Activated naive CD4-positive, alpha-beta T cell (primary cell): ENCODE measurements around the gene DPF1.
A peak's percentile ranks its signal among the peaks of the same experiment; 100 is the strongest.

Experiments
- DNase-seq, 4 experiments: peaks; one replicate each; lab custom pipeline; 2025; lab: John Stamatoyannopoulos, UW

DPF1 gene

DNA sequence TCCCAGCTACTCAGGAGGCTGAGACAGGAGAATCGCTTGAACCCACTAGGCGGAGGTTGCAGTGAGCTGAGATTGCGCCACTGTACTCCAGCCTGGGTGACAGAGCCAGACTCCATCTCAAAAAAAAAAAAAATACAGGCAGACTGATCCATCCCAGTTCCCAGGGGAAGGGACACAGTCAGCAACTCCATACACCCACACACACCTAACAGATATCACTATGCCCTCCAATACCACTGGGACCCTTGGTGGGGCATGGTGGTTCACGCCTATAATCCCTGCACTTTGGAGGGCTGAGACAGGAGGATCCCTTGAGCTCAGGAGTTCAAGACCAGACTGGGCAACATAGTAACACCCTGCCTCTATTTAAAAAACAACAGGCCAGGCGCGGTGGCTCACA lies 2.6 kb downstream of the DPF1 start:
- no peak for DNase-seq

- no peak for DNase-seq
Measured at GRCh38 chr19:38219221-38219620, 4.8 kb downstream of the DPF1 start.

- no peak for DNase-seq
Measured at GRCh38 chr19:38218204-38218603, 5.8 kb downstream of the DPF1 start.

GRCh38 chr19:38216785-38217641 lies 7.0 kb downstream of the DPF1 start:
- no peak for DNase-seq

DNA sequence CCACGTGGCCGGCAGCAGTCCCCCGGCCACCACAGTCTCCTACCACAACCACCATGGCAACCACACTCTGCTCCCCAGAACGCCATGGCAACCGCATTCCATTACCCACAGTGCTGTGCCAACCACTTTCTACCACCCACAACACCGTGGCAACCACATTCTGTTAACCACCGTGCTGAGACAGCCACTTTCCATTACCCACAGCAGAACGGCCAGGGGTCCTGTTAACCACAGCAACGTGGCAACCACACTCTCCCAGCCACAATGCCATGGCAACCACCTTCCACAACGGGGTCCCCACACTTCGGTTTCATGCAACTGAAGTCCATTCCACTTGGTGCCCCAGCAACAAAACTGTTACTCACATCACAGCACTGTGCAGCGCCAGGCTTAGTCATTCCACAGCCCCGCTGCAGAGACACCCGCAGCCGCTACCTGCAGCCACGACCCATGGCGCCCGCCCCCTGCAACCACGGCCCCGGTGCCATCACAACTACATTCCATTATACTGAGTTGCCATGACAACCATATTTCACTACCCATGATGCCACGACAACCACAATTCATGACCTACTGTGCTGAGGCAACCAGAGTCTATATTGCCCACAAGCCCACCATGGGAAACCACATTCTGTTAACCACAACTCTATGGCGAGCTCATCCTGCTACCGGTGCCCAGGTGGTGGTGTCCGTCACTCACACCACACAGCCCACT lies 10.0 kb downstream of the DPF1 start:
- DNase-seq, result peak in 1 of 4 experiments; percentile 14

DNA sequence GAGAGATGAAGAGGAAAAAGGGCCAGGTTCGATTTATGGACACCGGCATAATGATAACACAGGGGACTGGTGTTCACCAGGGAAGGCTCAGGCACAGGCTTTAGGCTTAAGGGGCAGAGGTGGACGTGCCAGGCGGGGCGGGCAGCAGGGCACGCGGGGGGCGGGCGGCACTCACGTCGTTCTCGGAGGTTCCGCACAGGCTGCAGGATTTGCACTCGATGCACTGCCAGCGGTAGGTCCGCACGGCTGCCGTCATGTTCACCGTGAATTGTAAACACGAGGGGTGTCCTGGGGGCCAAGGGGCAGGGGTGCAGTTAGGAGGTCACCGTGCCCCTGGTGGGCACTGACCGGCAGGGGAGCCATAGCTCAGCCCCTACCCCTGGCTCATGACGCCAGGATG lies 10.6 kb downstream of the DPF1 start:
- DNase-seq, result no peak

DNA sequence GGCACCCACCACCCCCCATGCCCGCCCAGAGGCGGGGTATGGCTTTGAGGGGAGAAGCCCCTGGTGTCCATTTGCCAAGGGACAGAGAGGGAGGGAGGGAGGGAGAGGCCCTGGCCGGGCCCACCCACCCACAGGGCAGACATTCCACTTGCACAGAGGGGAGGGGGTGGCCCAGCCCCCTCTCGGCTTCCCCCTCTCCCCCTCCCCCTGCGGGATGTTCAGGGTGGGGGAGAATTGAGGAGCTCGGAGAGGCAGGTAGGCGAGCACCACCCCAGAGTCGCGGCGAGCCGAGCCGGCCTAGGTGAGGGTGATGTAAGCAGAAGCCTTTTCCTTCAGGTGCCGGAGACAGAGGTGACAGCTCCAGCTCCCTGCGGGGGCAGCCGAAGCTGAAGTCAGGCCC lies 12.3 kb downstream of the DPF1 start:
- DNase-seq, result no peak

GRCh38 chr19:38211151-38211591 lies 12.9 kb downstream of the DPF1 start:
- no peak for DNase-seq

- no peak for DNase-seq
Measured at GRCh38 chr19:38210458-38210987, 13.5 kb downstream of the DPF1 start.

DNA sequence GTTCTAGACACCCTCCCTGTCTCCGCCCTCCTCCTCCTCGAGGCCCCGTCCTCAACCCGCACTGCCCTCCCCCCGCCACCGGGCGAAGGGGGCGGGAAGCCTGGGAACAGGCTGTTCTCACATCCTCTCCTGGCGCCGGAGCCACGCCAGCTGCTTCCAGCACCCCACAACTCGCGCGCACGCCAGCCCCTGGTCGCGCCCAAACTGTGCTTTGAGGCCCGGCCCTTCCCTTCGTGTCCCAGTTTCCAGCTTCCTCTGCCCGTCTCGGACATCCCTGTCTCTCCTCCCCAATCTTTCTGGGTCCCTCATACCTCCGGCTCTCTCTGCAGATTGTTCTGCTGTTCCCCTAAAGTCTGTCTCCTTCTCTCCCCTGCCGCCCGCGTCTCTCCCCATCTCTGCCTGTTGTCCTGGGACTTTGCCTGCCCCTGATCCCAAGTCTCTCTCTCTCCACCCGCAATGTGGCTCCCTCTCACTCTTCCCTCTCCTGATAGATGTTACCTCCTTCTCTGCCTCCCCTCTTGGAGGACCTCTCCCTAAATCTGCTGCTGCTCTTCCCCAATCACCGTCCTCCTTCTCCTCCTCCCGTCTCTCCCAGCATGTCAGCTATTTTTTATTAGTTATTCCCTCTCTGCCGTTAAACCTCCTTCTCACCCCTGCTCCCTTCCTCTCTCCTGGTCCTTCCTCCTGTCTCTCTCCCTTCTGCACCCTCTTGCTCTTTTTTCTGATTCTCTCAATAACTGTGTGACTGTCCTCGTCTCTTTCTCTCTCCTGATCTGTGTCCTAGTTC lies 14.2 kb downstream of the DPF1 start:
- no peak for DNase-seq

DNA sequence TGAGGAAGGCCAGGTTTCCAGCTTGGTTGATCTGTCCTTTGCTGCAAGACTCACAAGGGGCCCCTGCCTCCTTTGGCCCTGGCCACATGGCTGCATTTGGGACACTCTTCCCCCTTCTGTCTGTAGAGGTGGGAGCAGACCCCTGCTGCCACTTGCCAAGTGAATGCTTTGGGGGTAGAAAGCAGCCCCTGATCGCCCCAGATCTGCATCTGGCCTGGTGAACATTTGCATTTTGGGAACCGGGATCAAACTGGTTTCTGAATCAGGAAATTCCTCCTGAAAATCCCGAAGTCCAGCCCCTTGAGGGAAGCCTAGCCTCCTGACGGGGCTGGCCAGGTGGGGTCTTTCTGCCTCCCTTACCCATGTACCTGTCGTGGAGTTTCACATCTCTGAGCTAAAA lies 14.9 kb downstream of the DPF1 start:
- DNase-seq, result no peak

DNA sequence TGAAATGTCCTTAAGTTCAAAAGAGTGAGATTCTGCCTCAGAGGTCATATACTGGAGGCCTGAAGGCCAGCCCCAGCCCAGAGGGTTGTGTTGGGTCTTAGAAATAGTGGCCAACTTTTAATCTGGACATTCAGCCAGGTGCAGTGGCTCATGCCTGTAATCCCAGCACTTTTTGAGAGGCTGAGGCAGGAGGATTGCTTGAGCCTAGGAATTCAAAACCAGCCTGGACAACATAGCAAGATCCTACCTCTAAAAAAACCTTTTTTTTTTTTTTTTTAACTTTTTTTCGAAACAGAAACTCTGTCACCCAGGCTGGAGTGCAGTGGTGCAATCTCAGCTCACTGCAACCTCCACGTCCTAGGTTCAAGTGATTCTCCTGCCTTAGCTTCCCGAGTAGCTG lies 15.5 kb downstream of the DPF1 start:
- DNase-seq, result no peak

DNA sequence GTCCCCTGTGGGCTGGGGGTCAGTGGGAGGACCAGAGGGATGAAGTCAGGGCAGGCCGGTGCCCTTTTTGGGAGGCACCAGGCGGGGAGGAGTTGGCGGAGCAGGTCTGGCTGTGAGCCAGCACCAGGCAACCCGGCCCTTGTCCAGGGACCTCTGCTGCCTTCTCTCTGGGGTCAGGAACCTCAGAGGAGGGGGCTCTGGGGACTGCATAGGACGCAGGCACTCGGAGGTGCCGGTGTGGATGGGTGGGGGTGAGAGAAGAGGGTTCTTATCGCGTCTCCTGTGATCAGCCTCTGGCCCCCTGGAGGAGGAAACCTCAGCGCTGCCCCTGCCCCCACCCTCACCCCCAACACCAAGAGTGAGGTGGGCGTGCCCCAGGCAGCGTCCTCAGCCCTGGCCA lies 16.5 kb downstream of the DPF1 start:
- DNase-seq, result no peak

GRCh38 chr19:38206928-38207327 lies 17.1 kb downstream of the DPF1 start:
- no peak for DNase-seq

- no peak for DNase-seq
Measured at GRCh38 chr19:38206006-38206745, 17.8 kb downstream of the DPF1 start.

DNA sequence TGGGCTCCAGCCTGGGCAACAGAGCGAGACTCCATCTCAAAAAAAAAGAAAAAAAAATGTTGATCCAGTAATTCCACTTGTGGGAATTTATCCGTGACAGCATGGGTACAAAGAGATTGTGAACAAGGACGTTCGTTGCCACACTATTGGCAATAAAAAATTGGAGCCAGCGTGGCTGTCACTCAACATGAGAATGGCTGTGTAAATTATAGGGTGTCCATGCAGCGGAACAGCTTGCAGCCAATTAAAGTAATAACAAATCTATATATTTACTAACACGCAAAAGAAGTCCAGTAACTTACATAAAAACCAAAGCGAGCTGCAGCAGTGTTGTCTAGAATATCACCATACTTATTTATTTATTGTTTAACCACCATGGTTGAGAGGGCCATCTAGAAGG lies 19.3 kb downstream of the DPF1 start:
- no peak for DNase-seq

- no peak for DNase-seq
Measured at GRCh38 chr19:38204096-38204495, 19.9 kb downstream of the DPF1 start.

- DNase-seq, result no peak
Measured at GRCh38 chr19:38203197-38203596, 20.8 kb downstream of the DPF1 start.

DNA sequence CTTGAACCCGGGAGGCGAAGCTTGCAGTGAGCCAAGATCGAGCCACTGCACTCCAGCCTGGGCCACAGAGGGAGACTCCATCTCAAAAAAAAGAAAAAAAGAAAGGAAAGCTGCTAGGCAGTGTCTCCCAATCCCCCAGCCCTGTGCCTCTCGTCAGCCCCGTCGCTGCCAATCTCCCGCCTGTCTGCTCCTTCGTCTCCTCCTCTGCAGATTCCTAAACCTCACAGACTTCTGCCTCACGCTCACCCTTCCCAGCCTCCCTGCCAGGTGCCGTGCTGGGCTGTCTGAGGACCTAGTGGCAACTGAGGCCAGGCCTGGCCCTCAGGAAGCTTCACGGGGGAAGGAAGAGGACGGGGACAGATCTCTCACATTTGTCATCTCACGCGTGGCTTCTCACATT lies 21.5 kb downstream of the DPF1 start:
- DNase-seq, result no peak

GRCh38 chr19:38201731-38202130 lies 22.3 kb downstream of the DPF1 start:
- no peak for DNase-seq

GRCh38 chr19:38199340-38199739 lies 24.7 kb downstream of the DPF1 start:
- DNase-seq, result no peak
